Loucy (cell line): Measurements from ENCODE around the gene TCTN3.

ENCODE experiments used
- H2AFZ ChIP-seq: fragments of 200-600 bp; sonication (generic); 2 replicates; pipeline ENCODE4 v1.6.0; 2016; ENCODE audit warnings: antibody characterized with exemption, mild to moderate bottlenecking, low read length, moderate library complexity
- H3F3A ChIP-seq: fragments of 200-600 bp; 2 replicates; pipeline ENCODE4 v1.6.0; 2016; ENCODE audit warnings: antibody characterized with exemption, low read depth, mild to moderate bottlenecking
- H3K27me3 ChIP-seq: fragments of 200-600 bp; sonication (generic); 2 replicates; pipeline ENCODE4 v1.6.1; 2014; ENCODE audit warnings: low read length, mild to moderate bottlenecking; ENCODE audit not compliant: insufficient read depth, poor library complexity, severe bottlenecking
- H3K36me3 ChIP-seq: fragments of 200-600 bp; sonication (generic); 2 replicates; pipeline ENCODE4 v1.6.1; 2016; ENCODE audit warnings: low read length; ENCODE audit not compliant: insufficient read depth
- H3K4me1 ChIP-seq: fragments of 200-600 bp; sonication (generic); 2 replicates; pipeline ENCODE4 v1.5.1; 2014; ENCODE audit warnings: low read length, mild to moderate bottlenecking; ENCODE audit not compliant: insufficient read depth, poor library complexity, severe bottlenecking
- H3K4me2 ChIP-seq: fragments of 200-600 bp; sonication (generic); 2 replicates; pipeline ENCODE4 v1.6.0; 2014; ENCODE audit warnings: antibody characterized with exemption, low read length, low read depth, mild to moderate bottlenecking; ENCODE audit not compliant: poor library complexity, severe bottlenecking
- H3K4me3 ChIP-seq: fragments of 200-600 bp; sonication (generic); 2 replicates; pipeline ENCODE4 v1.5.1; 2014; ENCODE audit warnings: low read length, mild to moderate bottlenecking, mixed read lengths; ENCODE audit not compliant: poor library complexity, severe bottlenecking
- H3K79me2 ChIP-seq: fragments of 200-600 bp; sonication (generic); 2 replicates; pipeline ENCODE4 v1.6.1; 2014; ENCODE audit warnings: low read length; ENCODE audit not compliant: insufficient read depth
- H3K9ac ChIP-seq: fragments of 200-600 bp; sonication (generic); 2 replicates; pipeline ENCODE4 v1.6.0; 2014; ENCODE audit warnings: mild to moderate bottlenecking, low read depth, low read length, moderate library complexity; ENCODE audit not compliant: poor library complexity, severe bottlenecking
- H3K9me2 ChIP-seq: fragments of 200-600 bp; sonication (generic); replicated peaks from 2 replicates; pipeline ENCODE4 v1.6.1; 2016; ENCODE audit warnings: low read depth, low read length, mixed read lengths
- H3K9me3 ChIP-seq: fragments of 200-600 bp; sonication (generic); 2 replicates; pipeline ENCODE4 v1.6.1; 2014; ENCODE audit warnings: mild to moderate bottlenecking, antibody characterized with exemption, low read length, low read depth; ENCODE audit not compliant: insufficient read depth
- H4K20me1 ChIP-seq: fragments of 200-600 bp; sonication (generic); 2 replicates; pipeline ENCODE4 v1.6.0; 2014; ENCODE audit warnings: antibody characterized with exemption, low read length, mild to moderate bottlenecking; ENCODE audit not compliant: insufficient read depth, poor library complexity, severe bottlenecking
- EZH2phosphoT487 ChIP-seq: fragments of 200-600 bp; IDR thresholded peaks from 2 replicates; pipeline ENCODE4 v1.6.1; 2018; ENCODE audit warnings: antibody characterized with exemption, mild to moderate bottlenecking, moderate library complexity, borderline replicate concordance
- TF ChIP-seq, protein P1 (sequence below): fragments of 200-600 bp; sonication (generic); conservative IDR thresholded peaks from 2 replicates; pipeline ENCODE4 v1.5.1; 2014; ENCODE audit warnings: mild to moderate bottlenecking, antibody characterized with exemption, low read length

The TCTN3 gene

DNA sequence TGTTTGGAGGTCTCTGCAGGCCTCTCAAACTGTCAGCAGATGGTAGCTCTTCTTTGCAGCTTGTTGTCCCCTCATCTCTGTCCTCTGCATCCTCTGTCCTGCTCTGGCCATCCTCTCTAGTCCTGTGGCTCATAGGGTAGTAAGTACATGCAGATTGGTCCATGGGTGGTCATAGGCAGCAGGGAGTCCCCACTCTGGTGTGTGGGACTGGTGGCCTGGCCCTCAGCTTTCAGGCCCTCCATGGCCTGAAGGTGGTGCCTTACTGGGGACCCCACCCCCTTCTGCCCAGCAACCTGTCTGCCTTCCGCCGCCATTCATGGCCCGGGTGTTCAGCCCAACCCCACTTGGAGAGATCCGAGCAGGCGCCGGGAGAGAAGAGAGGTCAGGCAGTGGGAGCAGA, 12.8 kb upstream of the TCTN3 start:
- no peaks in the 10 kb centered on the region for H3F3A ChIP-seq
- H3K9me3 ChIP-seq: no peaks in the 10 kb centered on the region
- TF ChIP-seq EZH2phosphoT487: no peak
- TF ChIP-seq, protein P1, sequence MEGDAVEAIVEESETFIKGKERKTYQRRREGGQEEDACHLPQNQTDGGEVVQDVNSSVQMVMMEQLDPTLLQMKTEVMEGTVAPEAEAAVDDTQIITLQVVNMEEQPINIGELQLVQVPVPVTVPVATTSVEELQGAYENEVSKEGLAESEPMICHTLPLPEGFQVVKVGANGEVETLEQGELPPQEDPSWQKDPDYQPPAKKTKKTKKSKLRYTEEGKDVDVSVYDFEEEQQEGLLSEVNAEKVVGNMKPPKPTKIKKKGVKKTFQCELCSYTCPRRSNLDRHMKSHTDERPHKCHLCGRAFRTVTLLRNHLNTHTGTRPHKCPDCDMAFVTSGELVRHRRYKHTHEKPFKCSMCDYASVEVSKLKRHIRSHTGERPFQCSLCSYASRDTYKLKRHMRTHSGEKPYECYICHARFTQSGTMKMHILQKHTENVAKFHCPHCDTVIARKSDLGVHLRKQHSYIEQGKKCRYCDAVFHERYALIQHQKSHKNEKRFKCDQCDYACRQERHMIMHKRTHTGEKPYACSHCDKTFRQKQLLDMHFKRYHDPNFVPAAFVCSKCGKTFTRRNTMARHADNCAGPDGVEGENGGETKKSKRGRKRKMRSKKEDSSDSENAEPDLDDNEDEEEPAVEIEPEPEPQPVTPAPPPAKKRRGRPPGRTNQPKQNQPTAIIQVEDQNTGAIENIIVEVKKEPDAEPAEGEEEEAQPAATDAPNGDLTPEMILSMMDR: no peak
- no peaks in the 10 kb centered on the region for H3K9me2 ChIP-seq
- H3K27me3 ChIP-seq: no peaks in the 10 kb centered on the region
- H3K4me3 ChIP-seq: no peak overlapping the region
- H3K36me3 ChIP-seq: no peaks in the 10 kb centered on the region
- no peak overlapping the region for H2AFZ ChIP-seq
- no peaks in the 10 kb centered on the region for H3K4me1 ChIP-seq
- no peak overlapping the region for H3K4me2 ChIP-seq
- no peak overlapping the region for H3K9ac ChIP-seq
- no peaks in the 10 kb centered on the region for H3K79me2 ChIP-seq
- no peaks in the 10 kb centered on the region for H4K20me1 ChIP-seq

DNA sequence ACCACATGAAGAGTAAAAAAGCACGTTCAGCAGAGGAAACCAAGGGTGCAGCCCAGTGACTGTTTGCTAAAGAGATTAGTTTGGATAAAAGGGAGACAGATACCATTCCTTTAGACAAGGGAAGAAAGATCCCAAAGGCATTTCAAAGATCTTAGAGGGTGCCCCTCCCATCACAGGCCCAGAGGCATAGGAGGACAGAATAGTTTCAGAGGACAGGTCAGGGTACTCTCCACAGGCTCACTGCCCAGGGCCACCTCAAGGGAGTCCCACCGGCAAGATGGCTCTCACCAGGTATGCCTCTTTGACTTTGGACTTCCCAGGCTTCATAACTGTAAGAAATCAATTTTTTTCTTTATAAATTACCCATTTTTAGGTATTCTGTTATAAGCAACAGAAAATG, 4.7 kb upstream of the TCTN3 start:
- no peaks in the 10 kb centered on the region for H3K36me3 ChIP-seq
- TF ChIP-seq, protein P1: no peak
- no peak for TF ChIP-seq EZH2phosphoT487
- no peak overlapping the region for H3K4me3 ChIP-seq

DNA sequence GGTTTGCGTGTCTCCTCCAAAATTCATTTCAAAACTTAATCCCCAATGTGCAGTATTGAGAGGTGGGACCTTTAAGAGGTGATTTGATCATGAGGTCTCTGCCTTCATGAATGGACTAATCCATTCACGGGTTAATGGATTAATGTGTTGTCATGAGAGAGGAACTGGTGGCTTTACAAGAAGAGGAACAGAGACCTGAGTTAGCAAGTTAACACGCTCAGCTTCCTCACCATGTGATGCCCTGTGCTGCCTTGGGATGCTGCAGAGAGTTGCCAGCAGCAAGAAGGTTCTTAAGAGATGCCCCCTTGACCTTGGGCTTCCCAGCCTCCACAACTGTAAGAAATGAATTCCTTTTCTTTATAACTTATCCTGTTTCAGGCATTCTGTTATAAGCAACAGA, 3.7 kb upstream of the TCTN3 start:
- no peaks in the 10 kb centered on the region for H4K20me1 ChIP-seq
- H3K4me3 ChIP-seq: no peak overlapping the region
- H3K27me3 ChIP-seq: peaks cover 5% of the 10 kb centered on the region
- TF ChIP-seq, protein P1: no peak
- TF ChIP-seq EZH2phosphoT487: no peak
- no peaks in the 10 kb centered on the region for H3K9me2 ChIP-seq
- no peak overlapping the region for H3K9ac ChIP-seq
- H2AFZ ChIP-seq: no peak overlapping the region
- no peaks in the 10 kb centered on the region for H3K36me3 ChIP-seq
- no peaks in the 10 kb centered on the region for H3F3A ChIP-seq
- peaks cover 8% of the 10 kb centered on the region for H3K4me1 ChIP-seq
- H3K9me3 ChIP-seq: no peaks in the 10 kb centered on the region
- H3K79me2 ChIP-seq: peaks cover 12% of the 10 kb centered on the region
- H3K4me2 ChIP-seq: no peak overlapping the region

More for the DNA sequence above, 4.7 kb upstream of the TCTN3 start:
- Histone ChIP-seq H3K4me2 (no peak overlapping the region), H3F3A (no peaks in the 10 kb centered on the region), H4K20me1 (no peaks in the 10 kb centered on the region), H3K9me3 (no peaks in the 10 kb centered on the region), H2AFZ (no peak overlapping the region), H3K4me1 (no peaks in the 10 kb centered on the region), H3K79me2 (peaks cover 2% of the 10 kb centered on the region), H3K9me2 (no peaks in the 10 kb centered on the region), H3K9ac (no peak overlapping the region), H3K27me3 (peaks cover 5% of the 10 kb centered on the region)
